BJ (cell line): Measurements from ENCODE around the gene SLC22A14. TPM values are rescaled to one million over a fixed set of nuclear protein-coding genes. Genes with fewer than 3 reads are reported as not detected.

Experiments used
- CTCF ChIA-PET: fragments of 350-600 bp; formaldehyde crosslinking; extraction: SDS; loops from one replicate; lab custom pipeline; 2021; ENCODE audit warnings: antibody characterized with exemption, inconsistent platforms; lab: Yijun Ruan, JAX
- POLR2A ChIA-PET: fragments of 300-600 bp; sonication (Branson Sonifier 250); formaldehyde crosslinking; extraction: SDS; loops from one replicate; lab custom pipeline; 2021; ENCODE audit warnings: antibody characterized with exemption; lab: Charles Lee
- DNase-seq: peaks from one replicate; pipeline ENCODE4 v3.0.0-alpha.2; 2011; ENCODE audit warnings: low read depth
- H3K27me3 ChIP-seq: 2 replicates; pipeline ENCODE4 v1.6.0; 2011; ENCODE audit warnings: low read length; ENCODE audit not compliant: control insufficient read depth, insufficient read depth
- H3K36me3 ChIP-seq: 2 replicates; pipeline ENCODE4 v1.5.1; 2011; ENCODE audit warnings: low read length; ENCODE audit not compliant: control insufficient read depth, insufficient read depth
- H3K4me3 ChIP-seq: 2 replicates; pipeline ENCODE4 v1.5.1; 2011; ENCODE audit warnings: low read depth, mild to moderate bottlenecking, control low read depth, low read length
- polyA plus RNA-seq: library from polyadenylated mRNA; depleted of rRNA; stranded (reverse); fragments of >200 nt; gene quantifications from 2 replicates; pipeline ENCODE4 v1.2.3, GENCODE V29; 2011
- TF ChIP-seq, protein P1 (sequence below): IDR thresholded peaks from 2 replicates; pipeline ENCODE4 v1.5.1; 2011; ENCODE audit warnings: low read depth, mild to moderate bottlenecking, control low read depth, inconsistent platforms, low read length, moderate library complexity; ENCODE audit not compliant: insufficient read depth

The SLC22A14 gene
- polyA plus RNA-seq, 1 experiment, result 0.15 TPM

DNA sequence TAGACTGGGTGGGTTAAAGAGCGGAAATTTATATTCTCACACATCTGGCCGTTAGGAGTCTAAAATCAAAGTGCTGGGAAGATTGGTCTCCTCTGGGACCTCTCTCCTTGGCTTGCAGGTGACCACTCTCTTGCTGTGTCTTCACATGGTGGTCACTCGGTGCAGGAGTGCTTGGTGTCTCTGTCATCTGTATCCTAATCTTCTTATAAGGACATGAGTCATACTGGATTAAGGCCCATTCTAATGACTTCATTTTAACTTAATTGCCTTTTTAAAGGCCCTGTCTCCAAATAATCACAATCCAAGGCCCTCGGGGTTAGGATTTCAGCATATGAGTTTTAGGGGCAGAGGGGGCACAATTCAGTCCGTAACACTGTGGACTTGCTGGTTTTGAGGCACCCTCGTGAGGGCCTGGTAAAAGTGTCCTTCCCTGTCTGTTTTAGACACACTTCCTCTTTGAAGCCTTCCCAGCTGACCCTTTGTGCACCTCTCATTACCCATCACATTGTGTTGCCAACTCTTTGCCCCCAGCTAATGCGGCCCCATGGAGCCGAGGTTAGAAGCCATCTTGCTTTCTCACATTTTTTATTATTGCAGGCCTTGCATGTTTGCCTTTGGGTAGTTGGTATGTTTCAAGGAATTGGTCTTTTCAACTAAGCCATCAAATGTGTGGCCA, 67.7 kb downstream of the SLC22A14 start:
- Histone ChIP-seq H3K36me3 (no peaks in the 10 kb centered on the region; the same call in 1 of the 2 replicates), H3K27me3 (no peaks in the 10 kb centered on the region), H3K4me3 (no peak overlapping the region)
- DNase-seq, result no peak
- ChIA-PET POLR2A (no interaction called here), CTCF (interaction anchor here (1.3 to 6.9 kb wide), 2 partner anchors 52 to 131 kb away, joined by 3 to 112 read pairs; no protein-coding TSS in a partner anchor)
- TF ChIP-seq, protein P1, sequence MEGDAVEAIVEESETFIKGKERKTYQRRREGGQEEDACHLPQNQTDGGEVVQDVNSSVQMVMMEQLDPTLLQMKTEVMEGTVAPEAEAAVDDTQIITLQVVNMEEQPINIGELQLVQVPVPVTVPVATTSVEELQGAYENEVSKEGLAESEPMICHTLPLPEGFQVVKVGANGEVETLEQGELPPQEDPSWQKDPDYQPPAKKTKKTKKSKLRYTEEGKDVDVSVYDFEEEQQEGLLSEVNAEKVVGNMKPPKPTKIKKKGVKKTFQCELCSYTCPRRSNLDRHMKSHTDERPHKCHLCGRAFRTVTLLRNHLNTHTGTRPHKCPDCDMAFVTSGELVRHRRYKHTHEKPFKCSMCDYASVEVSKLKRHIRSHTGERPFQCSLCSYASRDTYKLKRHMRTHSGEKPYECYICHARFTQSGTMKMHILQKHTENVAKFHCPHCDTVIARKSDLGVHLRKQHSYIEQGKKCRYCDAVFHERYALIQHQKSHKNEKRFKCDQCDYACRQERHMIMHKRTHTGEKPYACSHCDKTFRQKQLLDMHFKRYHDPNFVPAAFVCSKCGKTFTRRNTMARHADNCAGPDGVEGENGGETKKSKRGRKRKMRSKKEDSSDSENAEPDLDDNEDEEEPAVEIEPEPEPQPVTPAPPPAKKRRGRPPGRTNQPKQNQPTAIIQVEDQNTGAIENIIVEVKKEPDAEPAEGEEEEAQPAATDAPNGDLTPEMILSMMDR, result no peak

DNA sequence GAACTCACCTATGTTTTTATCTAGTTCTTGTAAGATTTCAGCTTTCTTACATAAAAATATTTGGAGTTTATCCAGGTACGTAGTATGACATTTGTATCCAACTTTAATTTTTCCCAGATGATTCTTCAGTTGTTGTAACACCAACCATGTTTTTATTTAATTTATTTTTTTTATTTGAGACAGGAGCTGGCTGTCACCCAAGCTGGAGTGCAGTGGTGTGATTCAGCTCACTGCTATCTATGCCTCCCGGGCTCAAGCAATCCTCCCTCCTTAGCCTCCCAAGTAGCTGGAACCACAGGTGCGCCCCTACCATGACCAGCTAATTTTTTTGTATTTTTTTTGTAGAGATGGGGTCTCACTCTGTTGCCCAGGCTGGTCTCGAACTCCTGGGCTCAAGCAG, 71.1 kb downstream of the SLC22A14 start:
- CTCF ChIA-PET, result no interaction called here
- TF ChIP-seq, protein P1, result no peak
- no peaks in the 10 kb centered on the region for H3K27me3 ChIP-seq
- POLR2A ChIA-PET, result no interaction called here
- H3K36me3 ChIP-seq, result no peaks in the 10 kb centered on the region; the same call in 1 of the 2 replicates
- no peak overlapping the region for H3K4me3 ChIP-seq
- peak; percentile 12 for DNase-seq

DNA sequence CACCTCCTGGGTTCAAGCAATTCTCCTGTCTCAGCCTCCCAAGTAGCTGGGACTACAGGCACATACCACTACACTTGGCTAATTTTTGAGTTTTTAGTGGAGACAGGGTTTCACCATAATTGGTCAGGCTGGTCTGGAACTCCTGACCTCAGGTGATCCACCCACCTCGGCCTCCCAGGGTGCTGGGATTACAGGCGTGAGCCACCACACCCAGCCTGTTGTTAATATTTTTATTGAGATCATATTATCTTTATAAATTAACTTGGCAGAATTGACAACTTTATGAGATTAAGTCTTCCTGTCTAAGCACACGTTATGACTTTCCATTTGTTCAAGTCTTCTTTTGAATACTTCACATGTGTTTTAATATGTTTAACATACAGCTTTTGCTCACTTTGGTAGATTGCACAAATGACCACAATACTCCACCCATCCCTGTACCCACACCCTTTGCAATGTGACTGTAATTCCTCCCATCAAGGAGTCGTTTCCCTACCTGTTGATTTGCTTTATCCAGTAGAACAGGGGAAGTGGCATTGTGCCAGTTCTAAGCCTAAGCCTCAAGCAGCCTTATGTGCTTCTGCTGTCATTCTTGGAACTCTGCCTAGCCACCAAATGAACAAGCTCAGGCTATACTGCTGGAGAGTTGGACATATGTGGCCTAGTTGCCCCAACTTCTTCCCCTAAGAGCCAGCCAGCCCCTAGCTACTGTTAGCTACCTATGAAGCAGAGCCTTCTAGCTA, 72.7 kb downstream of the SLC22A14 start:
- DNase-seq, result no peak
- no peak overlapping the region for H3K4me3 ChIP-seq
- no peaks in the 10 kb centered on the region; the same call in 1 of the 2 replicates for H3K36me3 ChIP-seq
- ChIA-PET POLR2A (no interaction called here), CTCF (interaction anchor here (1.7 kb wide), 1 partner anchor 8 kb away, joined by 8 read pairs; the partner anchor contains the start of gene XYLB)
- TF ChIP-seq, protein P1, result no peak
- no peaks in the 10 kb centered on the region for H3K27me3 ChIP-seq

DNA sequence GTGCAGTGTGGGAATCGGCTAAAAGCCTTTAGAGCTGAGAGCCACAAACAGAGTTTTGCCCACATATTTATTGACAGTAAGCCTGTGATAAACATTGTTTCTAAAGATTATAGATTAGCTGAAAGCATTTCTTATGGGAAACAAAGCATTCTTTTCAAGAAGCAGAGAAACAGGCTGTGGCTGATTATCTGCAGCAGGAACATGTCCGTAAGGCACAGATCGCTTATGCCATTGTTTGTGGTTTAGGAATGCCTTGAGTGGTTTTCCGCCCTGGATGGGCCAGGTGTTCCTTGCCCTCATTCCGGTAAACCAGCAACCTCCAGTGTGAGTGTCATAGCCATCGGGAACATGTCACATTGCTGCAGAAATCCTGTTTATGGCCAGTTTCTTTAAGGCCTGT, 76.9 kb downstream of the SLC22A14 start:
- TF ChIP-seq, protein P1, result no peak
- POLR2A ChIA-PET, result no interaction called here

DNA sequence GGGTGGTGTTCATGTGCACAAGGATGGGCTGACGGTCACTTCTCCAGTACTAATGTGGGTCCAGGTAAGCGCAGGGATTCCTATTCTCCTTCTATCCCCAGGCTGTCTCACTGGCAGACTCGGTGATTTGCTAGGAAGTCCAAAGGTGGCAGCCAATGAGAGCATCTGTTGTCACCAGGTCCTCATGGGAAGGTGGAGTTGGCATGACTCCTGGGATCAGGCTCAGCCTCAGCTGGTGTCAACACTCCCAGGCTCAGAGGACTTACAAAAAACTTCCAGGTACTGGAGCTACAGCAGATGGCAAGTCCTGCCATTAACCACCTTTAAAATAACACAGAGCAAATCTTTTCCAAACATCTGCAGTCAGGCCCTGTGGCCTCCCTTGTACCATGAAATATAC, 78.3 kb downstream of the SLC22A14 start:
- TF ChIP-seq, protein P1, result no peak
- POLR2A ChIA-PET, result no interaction called here
- Histone ChIP-seq H3K4me3 (no peak overlapping the region), H3K27me3 (no peaks in the 10 kb centered on the region), H3K36me3 (peaks cover under 1% of the 10 kb centered on the region; the same call in 1 of the 2 replicates)
- DNase-seq, result no peak
- CTCF ChIA-PET, result no interaction called here

More for the DNA sequence above, 76.9 kb downstream of the SLC22A14 start:
- no peak for DNase-seq
- CTCF ChIA-PET, result interaction anchor here (1.2 to 1.4 kb wide), 3 partner anchors 13 to 121 kb away, joined by 3 to 4 read pairs (median 3); partner anchors contain the start of gene XYLB
- Histone ChIP-seq H3K36me3 (no peaks in the 10 kb centered on the region), H3K27me3 (no peaks in the 10 kb centered on the region), H3K4me3 (no peak overlapping the region)
